Activated naive CD4-positive, alpha-beta T cell treated with anti-CD3 and anti-CD28 coated beads for 36 hours (primary cell): ENCODE measurements around the gene ASTN2. TPM values are rescaled to one million over a fixed set of nuclear protein-coding genes. Genes with fewer than 3 reads are reported as not detected.

ENCODE experiments used
- CTCF ChIA-PET: fragments of 350-600 bp; sonication (Branson Sonifier 250); formaldehyde crosslinking; loops from one replicate; lab custom pipeline; 2021; ENCODE audit warnings: antibody characterized with exemption; lab: Charles Lee
- DNase-seq: peaks from one replicate; pipeline ENCODE4 v3.0.0-alpha.2; 2020
- H3K27ac Mint-ChIP-seq: one replicate; pipeline ENCODE4 v1.8.0; 2021; ENCODE audit warnings: mild to moderate bottlenecking, mixed read lengths
- H3K27me3 Mint-ChIP-seq: one replicate; pipeline ENCODE4 v1.8.0; 2021; ENCODE audit warnings: low read depth, mixed read lengths
- H3K36me3 Mint-ChIP-seq: one replicate; pipeline ENCODE4 v1.8.0; 2021; ENCODE audit warnings: low read depth, mixed read lengths
- H3K4me1 Mint-ChIP-seq: one replicate; pipeline ENCODE4 v1.8.0; 2021; ENCODE audit warnings: low read depth, mixed read lengths
- H3K4me3 Mint-ChIP-seq: one replicate; pipeline ENCODE4 v1.8.0; 2021; ENCODE audit warnings: mild to moderate bottlenecking, moderate library complexity, mixed read lengths
- H3K9me3 Mint-ChIP-seq: one replicate; pipeline ENCODE4 v1.8.0; 2021; ENCODE audit warnings: mixed read lengths
- intact Hi-C: fragments of 100-400 bp; cut with micrococcal nuclease; formaldehyde crosslinking; loops from one replicate; pipeline ENCODE4 v1.15.1; 2023
- total RNA-seq, 2 experiments: library from RNA; stranded (reverse); gene quantifications; one replicate each; pipeline ENCODE4 v1.2.3, GENCODE V29; 2021

ASTN2 gene
- total RNA-seq, 2 experiments from 2014 or later, result 6.0 to 6.6 TPM

GRCh38 chr9:116436121-116436520 lies 978.7 kb downstream of the ASTN2 start:
- no peak overlapping the region for H3K27ac Mint-ChIP-seq
- H3K27me3 Mint-ChIP-seq, result no peaks in the 10 kb centered on the region
- H3K4me1 Mint-ChIP-seq, result no peaks in the 10 kb centered on the region
- H3K4me3 Mint-ChIP-seq, result no peak overlapping the region
- peaks cover 29% of the 10 kb centered on the region for H3K36me3 Mint-ChIP-seq
- CTCF ChIA-PET, result no interaction called here
- intact Hi-C loops, result no loop called here
- peaks cover 3% of the 10 kb centered on the region for H3K9me3 Mint-ChIP-seq
- DNase-seq, result no peak

- Mint-ChIP-seq H3K36me3 (peaks cover 26% of the 10 kb centered on the region), H3K27ac (no peak overlapping the region)
Observed at GRCh38 chr9:116435706-116436105, 979.2 kb downstream of the ASTN2 start.

GRCh38 chr9:116434314-116434713 lies 980.5 kb downstream of the ASTN2 start:
- Mint-ChIP-seq H3K9me3 (peaks cover 3% of the 10 kb centered on the region), H3K4me1 (no peaks in the 10 kb centered on the region), H3K36me3 (peaks cover 17% of the 10 kb centered on the region), H3K27ac (no peak overlapping the region), H3K4me3 (no peak overlapping the region), H3K27me3 (no peaks in the 10 kb centered on the region)
- intact Hi-C loops, result no loop called here
- CTCF ChIA-PET, result no interaction called here
- DNase-seq, result no peak

More at GRCh38 chr9:116435706-116436105, 979.2 kb downstream of the ASTN2 start:
- no peaks in the 10 kb centered on the region for H3K4me1 Mint-ChIP-seq
- H3K27me3 Mint-ChIP-seq, result no peaks in the 10 kb centered on the region
- CTCF ChIA-PET, result no interaction called here
- peaks cover 3% of the 10 kb centered on the region for H3K9me3 Mint-ChIP-seq
- DNase-seq, result no peak
- no peak overlapping the region for H3K4me3 Mint-ChIP-seq
- intact Hi-C loops, result no loop called here

DNA sequence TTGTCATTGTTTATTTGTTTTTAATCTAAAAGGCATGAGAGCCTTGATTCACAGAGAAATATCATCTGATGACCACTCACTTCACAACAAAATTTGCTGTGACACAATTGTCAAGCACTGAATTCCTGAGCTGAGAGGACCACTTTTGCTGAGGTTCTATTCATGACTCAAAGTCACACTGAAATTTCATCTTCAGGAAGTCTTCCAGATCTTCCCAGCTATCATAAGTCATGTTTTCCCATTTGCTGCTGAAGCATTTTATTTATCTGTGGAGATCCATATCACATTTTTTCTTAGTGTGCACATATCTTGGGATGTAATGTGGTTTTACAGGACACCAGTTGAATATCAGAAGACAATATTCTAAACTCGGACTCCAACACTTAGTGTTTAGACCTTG lies 982.8 kb downstream of the ASTN2 start:
- Mint-ChIP-seq H3K36me3 (peaks cover 9% of the 10 kb centered on the region), H3K27ac (no peak overlapping the region), H3K4me1 (no peaks in the 10 kb centered on the region), H3K9me3 (no peaks in the 10 kb centered on the region), H3K4me3 (no peak overlapping the region), H3K27me3 (no peaks in the 10 kb centered on the region)
- DNase-seq, result no peak
- intact Hi-C loops, result no loop called here
- CTCF ChIA-PET, result no interaction called here

GRCh38 chr9:116430849-116431248 lies 984.0 kb downstream of the ASTN2 start:
- CTCF ChIA-PET, result no interaction called here
- Mint-ChIP-seq H3K36me3 (peaks cover 6% of the 10 kb centered on the region), H3K4me3 (no peak overlapping the region), H3K27ac (no peak overlapping the region), H3K4me1 (no peaks in the 10 kb centered on the region), H3K9me3 (no peaks in the 10 kb centered on the region), H3K27me3 (no peaks in the 10 kb centered on the region)
- DNase-seq, result no peak
- intact Hi-C loops, result no loop called here

DNA sequence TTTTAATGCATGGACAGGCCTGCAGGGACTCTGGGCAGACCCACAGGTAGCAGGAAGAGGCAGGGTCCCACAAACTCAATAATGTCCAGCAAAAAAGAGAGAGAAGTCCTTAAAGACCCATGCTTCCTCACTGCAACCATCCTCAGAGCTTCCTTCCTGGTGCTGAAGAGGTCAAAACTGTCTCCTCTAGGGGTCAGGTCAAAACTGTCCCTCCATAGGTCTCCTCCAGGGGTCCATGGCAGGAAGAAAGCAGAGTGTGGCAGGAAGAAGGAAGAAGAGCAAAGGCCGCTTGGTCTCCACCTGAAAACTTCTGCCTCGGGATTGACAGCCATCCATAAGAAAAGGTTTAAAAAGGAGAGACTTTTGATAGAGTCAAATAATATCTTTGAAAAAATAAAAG lies 989.6 kb downstream of the ASTN2 start:
- CTCF ChIA-PET, result no interaction called here
- Mint-ChIP-seq H3K4me1 (no peaks in the 10 kb centered on the region), H3K27me3 (no peaks in the 10 kb centered on the region), H3K27ac (no peak overlapping the region), H3K4me3 (no peak overlapping the region), H3K9me3 (no peaks in the 10 kb centered on the region), H3K36me3 (peaks cover 7% of the 10 kb centered on the region)
- intact Hi-C loops, result no loop called here
- no peak for DNase-seq

DNA sequence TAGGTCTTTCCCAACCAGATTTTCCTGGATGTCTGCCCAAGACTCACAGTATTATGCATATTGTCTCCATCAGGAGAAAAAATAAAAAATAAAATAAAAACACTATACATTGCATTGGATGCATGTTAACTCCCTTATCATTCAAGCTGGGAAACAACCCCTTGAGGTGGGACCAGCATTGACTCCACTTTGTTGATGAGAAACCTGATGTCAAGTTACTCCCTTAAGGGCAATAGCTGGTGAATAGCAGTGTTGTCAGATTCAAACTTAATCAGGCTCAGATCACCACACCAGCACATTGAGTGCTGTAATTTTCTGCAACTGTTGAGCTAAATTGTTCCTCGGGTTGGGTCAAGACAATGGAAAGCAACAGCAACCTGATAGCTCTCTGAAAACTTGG lies 991.7 kb downstream of the ASTN2 start:
- no peak for DNase-seq
- Mint-ChIP-seq H3K27me3 (no peaks in the 10 kb centered on the region), H3K36me3 (peaks cover 14% of the 10 kb centered on the region), H3K27ac (no peak overlapping the region), H3K4me1 (no peaks in the 10 kb centered on the region), H3K4me3 (no peak overlapping the region), H3K9me3 (no peaks in the 10 kb centered on the region)
- CTCF ChIA-PET, result no interaction called here
- intact Hi-C loops, result no loop called here

DNA sequence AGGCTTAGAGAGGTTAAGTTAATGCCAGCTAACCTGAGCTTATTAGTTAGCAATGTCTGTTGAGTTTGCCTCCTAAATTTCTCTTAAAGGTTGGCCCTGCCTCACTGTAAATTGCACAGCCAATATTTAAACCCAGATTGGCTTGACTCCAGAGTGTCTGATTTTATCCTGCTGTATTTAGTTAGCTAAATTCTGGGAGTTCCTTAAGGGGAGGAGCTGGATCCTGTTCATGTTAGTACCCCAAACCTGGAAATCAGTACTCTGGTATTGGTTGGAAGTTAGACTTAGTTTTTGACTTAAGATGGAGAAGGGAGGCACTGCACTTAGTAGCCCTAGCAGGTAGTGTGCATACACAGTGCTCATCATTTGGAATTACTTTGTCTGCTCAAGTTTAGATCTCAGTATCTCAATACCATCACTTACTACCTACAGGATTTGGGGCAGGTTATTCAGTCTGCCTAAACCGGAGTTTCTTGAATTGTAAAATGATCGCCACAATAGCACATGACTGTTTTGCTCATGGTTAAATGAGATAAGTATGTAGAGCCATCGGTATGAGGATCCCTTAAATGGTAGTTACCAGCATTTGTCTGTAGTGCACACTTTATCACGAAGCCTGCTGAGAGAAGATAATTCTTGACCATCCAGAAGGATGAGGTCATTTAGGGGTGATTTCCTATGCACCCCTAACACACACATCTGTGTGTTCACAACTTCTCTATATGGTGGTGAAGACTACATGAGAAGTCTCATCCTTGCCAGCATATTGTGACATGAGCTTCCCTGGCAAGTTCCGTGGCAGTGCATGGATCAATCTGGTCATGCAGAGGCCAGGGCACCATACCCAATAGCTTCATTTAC lies 992.5 kb downstream of the ASTN2 start:
- peaks cover 11% of the 10 kb centered on the region for H3K36me3 Mint-ChIP-seq
- no peak overlapping the region for H3K4me3 Mint-ChIP-seq
- no peaks in the 10 kb centered on the region for H3K9me3 Mint-ChIP-seq

DNA sequence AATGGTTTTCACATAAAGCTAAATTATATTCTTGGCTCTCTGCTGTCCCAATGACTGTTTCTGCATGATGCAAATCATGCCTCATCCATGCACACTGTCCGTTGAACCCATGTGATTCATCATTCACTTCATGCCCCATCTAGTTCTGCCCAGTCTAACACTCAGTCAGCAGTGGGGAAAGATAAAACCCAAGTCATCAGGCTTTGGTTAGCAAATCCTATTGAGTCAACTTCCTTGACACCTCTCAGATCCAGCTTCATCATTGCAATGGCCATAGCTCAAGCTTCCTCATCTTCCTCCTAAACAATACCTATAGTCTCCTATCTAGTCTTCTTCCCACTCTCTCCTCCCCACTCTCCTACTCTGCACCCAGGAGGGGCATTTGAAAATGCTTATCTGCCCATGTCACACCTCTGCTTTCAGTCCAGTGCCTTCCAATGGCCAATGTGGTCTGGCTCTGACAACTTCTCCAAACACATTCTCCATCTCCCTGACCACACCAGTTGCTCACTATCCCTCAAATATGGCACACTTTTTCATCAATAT lies 993.8 kb downstream of the ASTN2 start:
- Mint-ChIP-seq H3K9me3 (no peaks in the 10 kb centered on the region), H3K27me3 (no peaks in the 10 kb centered on the region), H3K4me1 (no peaks in the 10 kb centered on the region), H3K36me3 (peaks cover 13% of the 10 kb centered on the region), H3K27ac (no peak overlapping the region), H3K4me3 (no peak overlapping the region)
- intact Hi-C loops, result no loop called here
- CTCF ChIA-PET, result no interaction called here
- no peak for DNase-seq

More for the DNA sequence above, 992.5 kb downstream of the ASTN2 start:
- CTCF ChIA-PET, result no interaction called here
- Mint-ChIP-seq H3K4me1 (no peaks in the 10 kb centered on the region), H3K27me3 (no peaks in the 10 kb centered on the region), H3K27ac (no peak overlapping the region)
- DNase-seq, result no peak
- intact Hi-C loops, result no loop called here

DNA sequence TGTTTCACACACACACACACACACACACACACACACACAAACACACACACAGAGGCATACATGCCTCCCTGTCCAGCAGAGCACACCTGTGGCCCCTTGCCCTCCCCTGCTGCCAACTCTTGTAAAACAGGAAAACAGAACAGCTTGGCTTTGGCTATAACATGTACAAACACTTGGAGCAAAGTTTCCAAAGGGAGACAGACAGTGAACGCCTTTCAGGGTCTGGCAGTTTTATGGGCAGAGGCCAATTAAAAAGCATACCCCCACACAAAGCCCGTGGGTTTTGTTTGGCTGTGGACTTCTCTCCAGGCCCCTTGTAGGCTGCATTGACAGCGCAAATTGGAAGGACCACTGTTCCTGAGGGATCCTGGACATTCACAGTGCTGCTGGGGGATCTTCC lies 995.7 kb downstream of the ASTN2 start:
- H3K9me3 Mint-ChIP-seq, result no peaks in the 10 kb centered on the region
- no peaks in the 10 kb centered on the region for H3K4me1 Mint-ChIP-seq
- intact Hi-C loops, result no loop called here
- no peak overlapping the region for H3K27ac Mint-ChIP-seq
- no peaks in the 10 kb centered on the region for H3K27me3 Mint-ChIP-seq
- H3K4me3 Mint-ChIP-seq, result no peak overlapping the region
- peaks cover 17% of the 10 kb centered on the region for H3K36me3 Mint-ChIP-seq
- no peak for DNase-seq
- CTCF ChIA-PET, result no interaction called here

GRCh38 chr9:116417464-116417863 lies 997.4 kb downstream of the ASTN2 start:
- no peak for DNase-seq
- Mint-ChIP-seq H3K4me1 (no peaks in the 10 kb centered on the region), H3K27me3 (no peaks in the 10 kb centered on the region), H3K4me3 (no peak overlapping the region), H3K36me3 (peaks cover 17% of the 10 kb centered on the region), H3K27ac (no peak overlapping the region), H3K9me3 (no peaks in the 10 kb centered on the region)
- intact Hi-C loops, result no loop called here
- CTCF ChIA-PET, result no interaction called here

- H3K27ac Mint-ChIP-seq, result no peak overlapping the region
Observed at GRCh38 chr9:116416421-116416820, 998.4 kb downstream of the ASTN2 start.

DNA sequence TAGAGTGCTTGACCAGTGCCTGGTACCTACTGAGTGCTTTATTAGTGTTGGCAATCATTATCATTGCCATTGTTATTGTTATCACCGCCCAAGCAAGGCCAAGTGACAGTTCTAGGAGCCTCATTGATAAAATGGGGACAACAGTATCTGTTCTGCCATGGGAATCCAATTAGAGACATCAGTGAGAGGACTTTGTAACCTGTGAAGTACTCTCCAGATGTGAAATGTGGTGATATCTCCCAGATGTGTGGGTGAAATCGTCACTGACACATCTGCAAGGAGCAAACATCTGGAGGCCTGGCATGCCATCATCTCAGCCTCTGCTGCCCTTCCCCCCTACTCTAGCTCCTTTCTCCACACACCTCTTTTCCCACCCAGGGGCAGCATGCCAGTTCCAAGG lies 1000.5 kb downstream of the ASTN2 start:
- CTCF ChIA-PET, result no interaction called here
- DNase-seq, result no peak
- Mint-ChIP-seq H3K36me3 (peaks cover 11% of the 10 kb centered on the region), H3K4me1 (no peaks in the 10 kb centered on the region), H3K9me3 (no peaks in the 10 kb centered on the region), H3K27ac (no peak overlapping the region), H3K4me3 (no peak overlapping the region), H3K27me3 (no peaks in the 10 kb centered on the region)
- intact Hi-C loops, result no loop called here

More at GRCh38 chr9:116416421-116416820, 998.4 kb downstream of the ASTN2 start:
- Mint-ChIP-seq H3K27me3 (no peaks in the 10 kb centered on the region), H3K4me1 (no peaks in the 10 kb centered on the region), H3K4me3 (no peak overlapping the region), H3K36me3 (peaks cover 15% of the 10 kb centered on the region), H3K9me3 (no peaks in the 10 kb centered on the region)
- no peak for DNase-seq
- intact Hi-C loops, result no loop called here
- CTCF ChIA-PET, result no interaction called here
